HepG2 (cell line): Measurements from ENCODE around the gene DTNA. TPM values are rescaled to one million over a fixed set of nuclear protein-coding genes. Genes with fewer than 3 reads are reported as not detected.

Experiments
- ATAC-seq: fragments of 200-7000 bp; cut with Tn5 transposase; 3 replicates; pipeline ENCODE4 v1.9.1; 2020; ENCODE audit warnings: mild to moderate bottlenecking, moderate library complexity
- BruUV-seq: library from RNA; stranded (reverse); fragments of 400-500 nt; replicated peaks from 2 replicates; lab custom pipeline; 2021; lab: Mats Ljungman, UMichigan
- CTCF ChIA-PET: fragments of 300-600 bp; formaldehyde crosslinking; extraction: SDS; loops from one replicate; lab custom pipeline; 2021; ENCODE audit warnings: low total read pairs, inconsistent platforms, low intra/inter-chr PET ratio; lab: Yijun Ruan, JAX
- POLR2A ChIA-PET: fragments of 350-600 bp; sonication (Branson Sonifier 250); formaldehyde crosslinking; loops from one replicate; lab custom pipeline; 2020; ENCODE audit warnings: antibody characterized with exemption, inconsistent platforms; lab: Yijun Ruan, JAX
- DNase-seq: peaks from one replicate; pipeline ENCODE4 v3.0.0-alpha.2; 2015; ENCODE audit warnings: low spot score
- FAIRE-seq: peaks from 3 replicates; lab custom pipeline; 2011; peaks lifted over from hg19 to GRCh38; lab: Jason Lieb, UNC
- H2AFZ ChIP-seq: one replicate; pipeline ENCODE4 v1.6.1; 2011; ENCODE audit warnings: low read length, inconsistent platforms
- H3K27ac ChIP-seq: fragments of 300-600 bp; 3 replicates; pipeline ENCODE4 v1.8.0; 2011; ENCODE audit warnings: mixed run types, mild to moderate bottlenecking, mixed read lengths, low read length, inconsistent platforms; ENCODE audit not compliant: insufficient read depth; ENCODE audit errors: extremely low read length
- H3K27me3 ChIP-seq, 2 experiments: fragments of 200-600 bp in 1 of 2; 2 replicates in 1 of 2; 3 replicates in 1 of 2; pipeline versions ENCODE4 v1.6.0 to v1.8.0; 2011; ENCODE audit warnings: low read length in 2 of 2, mild to moderate bottlenecking in 2 of 2, moderate library complexity in 2 of 2, inconsistent platforms in 1 of 2; ENCODE audit not compliant: insufficient read depth in 2 of 2, control insufficient read depth in 1 of 2
- H3K36me3 ChIP-seq, 2 experiments: fragments of 200-600 bp in 1 of 2; replicated peaks in 1 of 2; 2 replicates in 1 of 2; 3 replicates in 1 of 2; pipeline versions ENCODE4 v1.5.1 to v1.8.0; 2011; ENCODE audit warnings: low read length in 2 of 2, inconsistent platforms in 1 of 2; ENCODE audit not compliant: insufficient read depth in 2 of 2, control insufficient read depth in 1 of 2
- H3K4me1 ChIP-seq: 2 replicates; pipeline ENCODE4 v1.5.1; 2012; ENCODE audit warnings: low read length, inconsistent platforms; ENCODE audit not compliant: insufficient read depth
- H3K4me2 ChIP-seq: 2 replicates; pipeline ENCODE4 v1.6.0; 2011; ENCODE audit warnings: low read depth, low read length, inconsistent platforms
- H3K4me3 ChIP-seq, 3 experiments: fragments of 200-600 bp in 1 of 3; sonication (generic), shearing (Covaris generic) in 1 of 3; replicated peaks in 1 of 3; 2 replicates each; pipeline ENCODE4 v1.5.1; 2011 to 2016; ENCODE audit warnings: low read length in 3 of 3, inconsistent platforms in 2 of 3, low read depth in 2 of 3, mild to moderate bottlenecking in 2 of 3, control low read depth in 1 of 3, mixed read lengths in 1 of 3; ENCODE audit not compliant: insufficient read depth in 1 of 3
- H3K79me2 ChIP-seq: one replicate; pipeline ENCODE4 v1.6.1; 2011; ENCODE audit warnings: low read length, inconsistent platforms; ENCODE audit not compliant: insufficient read depth
- H3K9ac ChIP-seq: 2 replicates; pipeline ENCODE4 v1.6.0; 2011; ENCODE audit warnings: mild to moderate bottlenecking, low read depth, low read length, inconsistent platforms; ENCODE audit not compliant: insufficient read depth
- H3K9me3 ChIP-seq: 2 replicates; pipeline ENCODE4 v1.5.1; 2012; ENCODE audit warnings: mild to moderate bottlenecking, low read length
- H4K20me1 ChIP-seq: 2 replicates; pipeline ENCODE4 v1.6.0; 2011; ENCODE audit warnings: inconsistent platforms, mild to moderate bottlenecking, low read length, moderate library complexity; ENCODE audit not compliant: insufficient read depth
- ARID4A ChIP-seq: sonication (generic); formaldehyde crosslinking; IDR thresholded peaks from 2 replicates; pipeline ENCODE4 v1.5.0; 2020; ENCODE audit warnings: mild to moderate bottlenecking, missing genetic modification reagents, borderline replicate concordance
- CCAR2 ChIP-seq: fragments of 200-400 bp; formaldehyde crosslinking; optimal IDR thresholded peaks from 2 replicates; pipeline ENCODE3; 2018; ENCODE audit warnings: low read depth, mild to moderate bottlenecking, low read length, moderate library complexity
- CENPX ChIP-seq: sonication (generic); formaldehyde crosslinking; IDR thresholded peaks from 2 replicates; pipeline ENCODE4 v1.9.0; 2021; ENCODE audit warnings: mild to moderate bottlenecking, missing genetic modification reagents, moderate library complexity
- HOMEZ ChIP-seq: IDR thresholded peaks from 2 replicates; pipeline ENCODE4 v1.6.1; 2016; ENCODE audit warnings: low read depth
- RFXAP ChIP-seq: sonication (generic); formaldehyde crosslinking; IDR thresholded peaks from 2 replicates; pipeline ENCODE4 v1.4.0; 2020; ENCODE audit warnings: missing genetic modification reagents, borderline replicate concordance
- ZBED4 ChIP-seq: sonication (generic); formaldehyde crosslinking; IDR thresholded peaks from 2 replicates; pipeline ENCODE4 v1.4.0; 2020; ENCODE audit warnings: missing genetic modification reagents, borderline replicate concordance
- ZNF276 ChIP-seq: sonication (generic); formaldehyde crosslinking; IDR thresholded peaks from 2 replicates; pipeline ENCODE4 v1.4.0; 2020; ENCODE audit warnings: mild to moderate bottlenecking, low read depth, missing genetic modification reagents
- ZNF383 ChIP-seq: sonication (generic); formaldehyde crosslinking; IDR thresholded peaks from 2 replicates; pipeline ENCODE4 v1.4.0; 2020; ENCODE audit warnings: missing genetic modification reagents, mild to moderate bottlenecking, borderline replicate concordance
- WGBS: methylation state at CpG from one replicate; pipeline ENCODE4 v1.1.6; 2017; ENCODE audit warnings: low lambda C conversion rate; 5-methylcytosine and 5-hydroxymethylcytosine counted together
- in situ Hi-C: cut with HindIII; loops from 2 replicates; pipeline ENCODE4 v1.10.0; 2017; ENCODE audit warnings: low pct_unique_long_range_greater_than_20kb; ENCODE audit not compliant: extremely low pct_ligation_motif_present
- intact Hi-C: fragments of 100-400 bp; cut with micrococcal nuclease; formaldehyde crosslinking; loops from one replicate; pipeline ENCODE4 v1.10.0; 2022; ENCODE audit not compliant: unreplicated experiment
- polyA plus RNA-seq, 8 experiments: library from polyadenylated mRNA; depleted of rRNA in 3 of 8; stranded (reverse) in 7 of 8; unstranded in 1 of 8; fragments of >200 nt; fragmentation: Illumina TruSeq in 4 of 8; extraction: Trizol in 4 of 8; gene quantifications; 2 replicates each; pipeline versions ENCODE4 v1.2.1 to v1.2.3, GENCODE V29; 2011 to 2016; ENCODE audit warnings: low read depth in 4 of 8, missing spikeins in 1 of 8, mixed read lengths in 1 of 8; ENCODE audit not compliant: insufficient read depth in 1 of 8
- total RNA-seq, 5 experiments: library from RNA; depleted of rRNA; stranded (reverse); fragments of >200 nt; fragmentation: Illumina TruSeq; extraction: Trizol; gene quantifications; 2 replicates each; pipeline ENCODE4 v1.2.3, GENCODE V29; 2016; ENCODE audit warnings: low read depth in 1 of 5

Gene DTNA
- total and polyA plus RNA-seq, 2 of the 13 experiments (the other 11 are each of a cell fraction or from before 2014, with no cell fraction given): 8.5 to 29.0 TPM

GRCh38 chr18:34864836-34865497 lies 154.9 kb downstream of the DTNA start:
- CTCF ChIA-PET: no interaction called here
- WGBS: 92% methylated on average over 3 of the region's 3 CpGs
- no peak overlapping the region for H3K4me2 ChIP-seq
- no peak for TF ChIP-seq ARID4A (CRISPR knock-in tag)
- no peak for TF ChIP-seq RFXAP (CRISPR knock-in tag)
- TF ChIP-seq ZNF383 (CRISPR knock-in tag): no peak
- TF ChIP-seq ZBED4 (CRISPR knock-in tag): no peak
- TF ChIP-seq CCAR2: no peak
- no peak for TF ChIP-seq CENPX
- TF ChIP-seq ZNF276 (CRISPR knock-in tag): no peak
- TF ChIP-seq HOMEZ (CRISPR knock-in tag): no peak

More at GRCh38 chr18:34864836-34865497, 154.9 kb downstream of the DTNA start:
- Histone ChIP-seq H3K27ac (no peak overlapping the region), H4K20me1 (no peaks in the 10 kb centered on the region), H3K4me1 (no peaks in the 10 kb centered on the region), H3K27me3 (no peaks in the 10 kb centered on the region), H3K9me3 (no peaks in the 10 kb centered on the region), H3K4me3 (no peak overlapping the region), H2AFZ (no peak overlapping the region), H3K9ac (no peak overlapping the region), H3K36me3 (no peaks in the 10 kb centered on the region), H3K79me2 (no peaks in the 10 kb centered on the region)
- in situ Hi-C loops: loop anchor here (5.0 kb wide), 1 partner anchor 112 kb away; no protein-coding TSS in a partner anchor
- DNase-seq (no peak), FAIRE-seq (no peak), ATAC-seq (no peak)
- POLR2A ChIA-PET: no interaction called here
- intact Hi-C loops: loop anchor here (5.0 kb wide), 2 partner anchors 112 to 262 kb away; no protein-coding TSS in a partner anchor
- no TSS peak for BruUV-seq
